GM18511 (cell line): Measurements from ENCODE around the gene CHST1.

ENCODE experiments used
- ATAC-seq: cut with Tn5 transposase; IDR thresholded peaks from one replicate; pipeline ENCODE4 v1.9.1; 2021; ENCODE audit warnings: mild to moderate bottlenecking, moderate library complexity; ENCODE audit not compliant: unreplicated experiment

Gene CHST1, protein sequence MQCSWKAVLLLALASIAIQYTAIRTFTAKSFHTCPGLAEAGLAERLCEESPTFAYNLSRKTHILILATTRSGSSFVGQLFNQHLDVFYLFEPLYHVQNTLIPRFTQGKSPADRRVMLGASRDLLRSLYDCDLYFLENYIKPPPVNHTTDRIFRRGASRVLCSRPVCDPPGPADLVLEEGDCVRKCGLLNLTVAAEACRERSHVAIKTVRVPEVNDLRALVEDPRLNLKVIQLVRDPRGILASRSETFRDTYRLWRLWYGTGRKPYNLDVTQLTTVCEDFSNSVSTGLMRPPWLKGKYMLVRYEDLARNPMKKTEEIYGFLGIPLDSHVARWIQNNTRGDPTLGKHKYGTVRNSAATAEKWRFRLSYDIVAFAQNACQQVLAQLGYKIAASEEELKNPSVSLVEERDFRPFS

DNA sequence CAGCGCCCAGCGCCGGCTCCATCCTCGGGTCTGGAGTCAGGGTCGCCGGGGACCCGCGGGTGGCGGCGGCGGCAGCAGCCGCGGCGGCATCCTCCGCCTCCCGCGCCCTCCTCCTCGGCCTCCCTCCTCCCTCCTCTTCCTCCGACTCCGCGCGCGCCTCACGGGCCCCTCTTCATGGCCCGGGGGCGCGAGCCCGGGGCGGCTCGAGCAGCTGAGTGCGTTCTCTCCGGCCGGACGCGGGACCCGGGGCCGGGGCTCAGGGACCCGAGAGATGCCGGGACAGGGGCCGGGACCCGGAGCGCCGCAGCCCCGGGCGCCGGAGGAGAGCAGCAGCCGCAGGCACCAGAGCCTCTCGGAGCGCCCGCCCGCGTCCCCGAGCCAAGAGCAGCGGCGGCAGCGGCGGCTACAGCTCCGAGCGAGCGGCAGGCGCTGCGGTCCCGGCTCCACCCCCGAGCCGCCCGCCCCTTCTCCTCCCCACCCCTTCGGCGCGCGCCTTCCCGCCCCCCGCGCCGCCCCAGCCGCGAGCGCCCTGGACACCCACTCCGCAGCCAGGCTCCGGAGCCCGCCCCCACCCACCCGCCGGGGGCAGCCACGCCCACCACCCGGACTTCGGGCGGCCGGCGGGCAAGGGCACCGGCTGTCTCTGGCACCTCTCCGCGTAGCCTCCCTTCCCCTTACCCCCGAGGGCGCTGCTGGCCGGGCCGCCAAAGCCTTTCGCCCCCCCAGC, at the start of gene CHST1:
CHST1 (minus strand) TSS at position 417 of the 727 bp plus-strand sequence. CDS start 14,699 bp downstream, outside the sequence.
- no peak for ATAC-seq

DNA sequence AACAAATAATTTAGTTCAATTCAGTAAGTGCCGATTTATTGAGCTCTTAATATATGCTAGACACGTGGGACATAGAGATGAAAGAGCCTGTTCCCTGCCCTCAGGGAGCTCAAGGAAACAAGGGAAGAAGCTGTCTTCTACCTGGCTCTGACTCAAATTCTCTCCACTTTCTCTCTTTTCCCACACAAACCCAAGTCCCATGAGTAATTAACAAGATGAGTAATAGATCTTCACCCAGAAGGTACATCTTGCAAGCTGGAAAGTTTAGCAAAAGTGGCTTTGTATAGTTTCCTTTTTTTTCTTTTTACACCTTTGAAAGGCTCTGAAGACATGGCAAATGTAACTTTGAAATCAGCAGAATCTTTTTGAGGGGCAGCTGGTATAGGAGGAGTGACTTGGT, 48.2 kb upstream of the CHST1 start:
- no peak for ATAC-seq

GRCh38 chr11:45710561-45710960, 45.1 kb upstream of the CHST1 start:
- no peak for ATAC-seq

DNA sequence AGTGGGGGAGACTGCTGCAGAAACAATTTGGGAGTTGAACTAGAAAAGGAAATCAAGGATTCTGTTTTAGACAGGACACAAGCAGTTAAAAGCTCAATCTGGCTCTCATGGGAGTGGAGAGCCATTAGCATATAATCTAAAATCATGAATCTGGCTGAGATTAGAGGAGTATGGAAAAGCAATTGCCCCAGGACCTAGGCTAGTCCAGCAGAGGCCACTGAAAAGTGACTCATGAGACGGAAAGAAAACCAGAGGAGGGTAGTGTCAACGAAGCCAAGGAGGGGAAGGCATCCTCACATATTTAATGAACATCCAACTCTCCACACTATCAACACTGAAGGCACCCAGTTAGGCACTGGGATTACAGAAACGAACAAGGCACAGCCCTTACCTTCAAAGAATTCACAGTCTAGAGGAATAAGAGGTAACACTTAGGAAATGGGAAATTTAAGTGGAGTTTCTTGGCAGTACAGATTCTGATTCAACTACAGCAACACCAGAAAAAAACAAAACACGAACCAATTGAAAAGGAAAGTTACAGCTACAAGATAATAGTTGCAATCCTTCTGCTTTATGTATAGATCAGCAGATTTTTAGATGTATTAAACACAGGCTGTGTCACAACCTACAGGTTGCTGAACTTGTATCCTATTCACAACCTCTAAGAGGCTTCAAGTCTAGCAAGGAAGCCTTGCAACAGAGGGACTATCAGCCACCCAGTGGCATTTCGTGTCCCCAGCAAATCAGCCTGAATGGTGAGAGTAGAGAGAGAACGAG, 43.7 kb upstream of the CHST1 start:
- ATAC-seq, result no peak

GRCh38 chr11:45704635-45705034, 39.2 kb upstream of the CHST1 start:
- no peak for ATAC-seq

DNA sequence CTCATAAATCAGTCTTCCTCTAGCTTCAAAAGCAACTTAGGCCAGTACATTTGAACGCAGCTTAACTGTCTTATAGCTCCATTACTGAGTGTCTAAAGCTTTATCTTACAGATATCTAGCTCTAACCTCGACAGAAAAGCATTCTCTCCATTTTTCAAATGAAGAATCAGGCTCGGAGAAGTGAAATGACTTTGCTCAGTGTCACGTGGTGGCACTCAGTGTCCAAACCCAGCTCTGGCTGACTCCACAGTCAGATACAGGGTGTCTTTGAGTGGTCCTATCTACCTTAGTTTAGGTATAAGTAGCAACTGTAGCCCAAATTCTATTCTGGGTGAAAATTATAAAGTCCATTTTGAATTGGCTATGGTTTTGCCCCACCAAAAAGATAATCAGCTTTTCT, 38.7 kb upstream of the CHST1 start:
- no peak for ATAC-seq

DNA sequence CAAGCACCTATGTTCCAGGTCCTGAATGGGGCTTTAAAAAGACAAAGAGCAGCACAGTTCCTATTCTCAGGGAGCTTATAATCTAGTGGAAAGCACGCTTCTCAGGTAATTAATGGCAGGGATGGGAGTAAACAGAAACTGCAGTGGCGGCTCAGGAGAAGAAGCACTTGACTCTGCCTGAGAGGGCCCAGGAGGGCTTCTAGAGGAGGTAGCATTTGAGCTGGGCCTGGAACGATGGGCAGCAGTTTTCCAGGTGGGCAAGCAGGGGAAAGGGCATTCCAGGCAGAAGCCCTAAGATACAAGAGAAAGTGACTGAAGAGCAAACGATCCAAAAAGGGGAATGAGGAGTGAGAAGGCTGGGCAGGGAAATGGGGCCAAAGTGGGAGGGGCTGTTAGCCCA, 37.1 kb upstream of the CHST1 start:
- ATAC-seq, result no peak

- no peak for ATAC-seq
Observed at GRCh38 chr11:45698777-45699497, 33.5 kb upstream of the CHST1 start.

GRCh38 chr11:45692808-45693453, 27.5 kb upstream of the CHST1 start:
- ATAC-seq, result no peak

DNA sequence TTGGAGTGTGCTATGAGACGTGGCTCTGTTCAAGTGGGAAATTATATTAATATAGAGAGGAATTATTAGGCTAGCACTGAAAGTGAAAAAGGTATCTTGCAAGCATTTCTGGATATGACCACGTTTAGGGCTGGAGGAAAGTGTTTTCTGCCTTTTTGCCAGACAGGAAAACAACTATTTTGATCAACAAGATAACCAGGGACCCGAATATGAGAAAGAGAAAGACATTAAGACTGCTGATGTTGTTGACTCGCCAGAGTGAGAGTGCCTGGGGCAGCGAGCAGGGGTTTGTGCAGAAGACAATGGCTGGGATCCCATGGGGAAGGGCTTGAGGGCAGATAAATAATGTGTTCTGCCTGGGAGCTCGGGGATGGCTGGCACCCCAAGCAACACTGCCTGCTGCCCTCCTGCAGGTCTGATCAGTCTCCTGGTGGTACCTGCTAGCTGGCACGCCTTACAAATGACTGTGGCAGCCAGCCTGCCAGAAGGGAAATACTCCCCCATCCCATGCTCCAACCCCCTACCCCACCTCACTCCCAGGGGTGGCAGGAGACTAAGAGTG, 23.1 kb upstream of the CHST1 start:
- no peak for ATAC-seq

DNA sequence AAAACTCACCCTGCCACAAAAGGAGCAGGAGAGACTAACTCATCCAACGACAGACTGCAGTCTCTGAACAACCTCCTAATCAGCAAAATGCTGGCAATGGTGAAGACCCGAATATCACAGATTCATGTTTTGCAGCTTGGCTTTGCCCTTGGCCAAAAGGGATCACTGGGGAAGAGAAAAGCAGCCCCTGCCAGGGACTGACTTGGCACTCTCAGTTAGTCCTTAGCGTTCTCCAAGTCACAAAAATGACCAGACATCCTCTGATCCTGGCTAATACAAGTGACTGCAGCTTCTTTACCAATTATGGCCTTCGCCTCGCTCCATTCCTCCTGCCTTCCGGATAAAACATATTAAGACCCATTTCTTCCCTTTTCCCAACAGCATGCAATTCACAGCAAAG, 22.4 kb upstream of the CHST1 start:
- no peak for ATAC-seq

- ATAC-seq, result no peak
Observed at GRCh38 chr11:45685964-45686537, 20.6 kb upstream of the CHST1 start.

- ATAC-seq, result no peak
Observed at GRCh38 chr11:45684440-45684839, 19.0 kb upstream of the CHST1 start.

DNA sequence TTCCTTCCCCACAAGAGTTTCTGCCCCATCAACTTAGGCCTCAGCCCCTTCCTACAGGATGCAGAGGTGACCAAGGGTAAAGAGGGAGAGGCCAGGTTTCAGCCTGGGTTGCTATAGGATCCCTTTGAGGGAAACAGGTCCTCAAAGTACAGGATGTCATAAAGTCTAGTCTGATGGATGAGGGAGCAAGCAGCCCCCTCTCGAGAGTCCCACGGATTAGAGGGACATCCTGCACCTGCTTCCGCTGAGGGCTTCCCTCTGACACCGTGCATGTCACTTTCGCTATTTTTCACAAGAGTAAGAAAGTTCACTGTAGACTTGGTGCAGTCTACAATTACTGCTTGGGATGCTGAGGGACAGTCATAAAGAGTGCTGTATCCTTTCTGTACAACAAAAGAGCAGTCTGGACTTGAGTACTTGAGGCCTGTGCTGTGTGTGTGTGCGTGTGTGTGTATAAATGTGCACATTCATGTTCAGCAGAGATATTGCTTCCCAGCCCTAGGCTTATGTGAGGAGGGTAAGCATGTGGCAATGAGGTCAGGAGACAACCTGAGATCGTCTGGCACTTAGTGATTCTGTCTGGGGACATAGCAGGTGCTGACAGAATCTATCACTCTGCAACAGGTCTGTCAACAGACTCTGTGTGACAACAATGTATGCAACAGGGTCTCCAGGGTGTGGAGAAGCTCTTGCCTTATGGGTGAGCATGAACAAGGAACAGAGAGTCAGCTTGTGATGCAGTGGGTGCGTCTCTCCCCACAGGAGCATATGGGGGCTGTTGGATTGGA, 18.0 kb upstream of the CHST1 start:
- ATAC-seq, result no peak

DNA sequence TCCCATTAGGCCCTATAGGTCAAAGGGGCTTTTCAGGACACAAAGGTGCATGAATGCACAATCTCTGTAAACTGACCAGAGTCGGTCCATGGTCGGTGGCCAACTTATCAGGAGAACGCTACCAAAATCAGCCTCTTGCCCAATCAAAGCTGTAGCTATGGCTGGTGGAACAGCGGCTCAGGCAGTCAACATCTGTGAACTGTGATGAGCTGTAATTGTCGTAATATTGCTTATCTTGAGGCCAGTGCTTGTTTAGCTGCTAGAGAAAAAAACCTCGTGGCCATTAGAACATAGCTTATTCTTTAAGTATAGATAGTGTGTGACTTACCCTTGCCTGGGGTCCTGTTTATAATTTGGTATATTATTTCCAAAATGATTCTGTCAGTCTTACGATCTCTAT, 14.4 kb upstream of the CHST1 start:
- no peak for ATAC-seq

DNA sequence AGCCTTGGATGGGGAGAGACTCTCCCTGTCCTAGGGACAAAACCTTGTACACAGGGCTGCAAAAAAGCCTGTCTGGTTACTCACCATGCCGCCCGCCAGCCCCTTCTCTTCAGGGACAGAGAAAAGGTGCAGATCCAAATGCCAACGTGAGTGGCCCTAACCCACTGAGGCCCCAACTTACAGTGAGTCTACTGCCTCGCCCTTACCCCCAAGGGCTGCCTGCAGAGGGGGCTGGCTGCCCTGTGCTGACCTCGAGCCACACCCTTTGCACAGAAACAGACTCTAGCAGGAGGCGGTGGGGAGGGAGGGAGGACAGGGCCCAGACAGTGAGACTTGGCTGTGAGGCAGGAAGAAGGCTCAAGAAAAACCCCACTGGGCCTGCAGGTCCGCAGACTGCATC, 13.6 kb upstream of the CHST1 start:
- no peak for ATAC-seq

GRCh38 chr11:45677770-45678512, 12.5 kb upstream of the CHST1 start:
- ATAC-seq, result no peak

DNA sequence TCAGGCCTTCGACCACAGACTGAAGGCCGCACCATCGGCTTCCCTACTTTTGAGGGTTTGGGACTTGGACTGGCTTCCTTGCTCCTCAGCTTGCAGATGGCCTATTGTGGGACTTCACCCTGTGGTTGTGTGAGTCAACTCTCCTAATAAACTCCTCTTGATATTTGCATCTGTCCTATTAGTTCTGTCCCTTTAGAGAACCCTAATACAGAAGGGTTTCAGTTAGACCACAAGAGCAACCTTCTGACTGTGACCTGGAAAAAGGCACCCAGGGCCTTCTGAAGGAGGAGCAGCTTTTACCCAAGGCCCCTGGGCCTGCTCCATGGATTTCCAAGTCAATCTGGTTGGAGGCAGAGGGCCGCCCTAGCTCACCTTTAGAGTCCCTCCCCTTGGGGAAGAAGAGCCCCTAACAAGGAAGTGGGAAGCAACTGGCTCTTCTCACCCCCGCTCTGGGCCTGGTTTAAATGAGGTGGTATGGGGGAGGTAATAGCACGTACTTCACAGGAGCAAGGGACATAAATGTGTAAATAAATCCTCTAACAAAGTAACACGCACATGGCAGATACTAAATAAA, 11.2 kb upstream of the CHST1 start:
- ATAC-seq, result peak; percentile 97
